Skeletal muscle tissue (tissue), 4 donors: ENCODE data around the gene SERGEF. TPM values are rescaled to one million over a fixed set of nuclear protein-coding genes. Genes with fewer than 3 reads are reported as not detected.
"Not testable (repeated sequence)": the region's sequence is repeated elsewhere in the genome, so short reads cannot be mapped to it uniquely, and the experiment has no call there.

Source experiments
- H3K27ac ChIP-seq: one replicate; pipeline ENCODE4 v1.7.0; 2013; ENCODE audit warnings: mild to moderate bottlenecking, low read depth, low read length, inconsistent platforms
- H3K27me3 ChIP-seq, 3 donors: one replicate each; pipeline ENCODE4 v1.7.0; 2013; ENCODE audit warnings: low read length in 3 of 3; ENCODE audit not compliant: control insufficient read depth in 3 of 3, insufficient read depth in 3 of 3
- H3K36me3 ChIP-seq, 3 donors: one replicate each; pipeline ENCODE4 v1.7.0; 2013; ENCODE audit warnings: low read length in 3 of 3; ENCODE audit not compliant: control insufficient read depth in 3 of 3, insufficient read depth in 3 of 3
- H3K4me1 ChIP-seq, 3 donors: one replicate each; pipeline ENCODE4 v1.7.0; 2013; ENCODE audit warnings: low read length in 3 of 3, mild to moderate bottlenecking in 3 of 3; ENCODE audit not compliant: control insufficient read depth in 3 of 3, insufficient read depth in 3 of 3
- H3K4me3 ChIP-seq, 3 donors: one replicate each; pipeline ENCODE4 v1.7.0; 2013; ENCODE audit warnings: low read length in 3 of 3
- H3K9ac ChIP-seq, 3 donors: one replicate each; pipeline ENCODE4 v1.7.0; 2013; ENCODE audit warnings: low read length in 3 of 3, mild to moderate bottlenecking in 3 of 3, moderate library complexity in 2 of 3, low read depth in 1 of 3
- H3K9me3 ChIP-seq, 3 donors: one replicate each; pipeline ENCODE4 v1.7.0; 2013; ENCODE audit warnings: low read length in 3 of 3; ENCODE audit not compliant: control insufficient read depth in 3 of 3
- total RNA-seq: library from RNA; depleted of rRNA; stranded (reverse); fragments of >200 nt; gene quantifications from one replicate; pipeline ENCODE4 v1.2.3, GENCODE V29; 2014
- donor health status: Osteomylitis.

SERGEF gene
- total RNA-seq, 1 donor from 2014 or later = 16.2 TPM

DNA sequence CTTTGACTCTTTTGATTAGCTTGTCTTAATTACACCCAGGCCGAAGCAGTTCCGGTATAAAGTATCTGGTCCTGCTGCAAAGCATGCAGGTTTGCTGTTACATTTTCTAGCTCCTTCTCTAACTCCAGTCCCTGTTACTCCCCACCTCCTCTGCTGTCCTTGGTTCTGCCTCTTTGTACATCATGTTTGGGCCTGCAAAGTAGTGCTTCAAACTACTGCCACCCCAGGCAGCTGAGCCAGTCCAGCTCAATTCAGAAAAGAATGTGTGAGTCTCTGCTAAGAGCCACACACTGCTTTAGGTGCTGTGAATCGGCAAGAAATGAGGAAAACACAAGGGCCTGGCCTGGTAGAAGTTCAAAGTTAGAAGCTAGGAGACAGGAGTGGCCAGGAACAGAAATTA is 136.0 kb downstream of the SERGEF start:
- peaks cover 0 to 4% (median 2%) of the 10 kb centered on the region in 3 donors for H3K36me3 ChIP-seq
- peaks cover 0 to 7% (median 6%) of the 10 kb centered on the region in 3 donors for H3K4me1 ChIP-seq
- H3K9ac ChIP-seq = no peak overlapping the region
- no peak overlapping the region for H3K4me3 ChIP-seq
- no peaks in the 10 kb centered on the region for H3K27me3 ChIP-seq
- H3K9me3 ChIP-seq = no peaks in the 10 kb centered on the region
- H3K27ac ChIP-seq = no peak overlapping the region

GRCh38 chr11:17875891-17876290 is 137.0 kb downstream of the SERGEF start:
- H3K27ac ChIP-seq = no peak overlapping the region
- no peak overlapping the region for H3K4me3 ChIP-seq
- peaks cover 0 to 4% (median 2%) of the 10 kb centered on the region in 3 donors for H3K36me3 ChIP-seq
- H3K4me1 ChIP-seq = peaks cover 0 to 7% (median 6%) of the 10 kb centered on the region in 3 donors
- no peaks in the 10 kb centered on the region for H3K9me3 ChIP-seq
- no peaks in the 10 kb centered on the region for H3K27me3 ChIP-seq
- no peak overlapping the region for H3K9ac ChIP-seq

- Histone ChIP-seq H3K4me1 (peaks cover 0 to 7% (median 6%) of the 10 kb centered on the region in 3 donors), H3K9ac (no peak overlapping the region), H3K36me3 (peaks cover 0 to 4% (median 2%) of the 10 kb centered on the region in 3 donors), H3K9me3 (no peaks in the 10 kb centered on the region), H3K27me3 (no peaks in the 10 kb centered on the region), H3K27ac (no peak overlapping the region), H3K4me3 (no peak overlapping the region)
Observed at GRCh38 chr11:17873586-17873985, 139.3 kb downstream of the SERGEF start.

DNA sequence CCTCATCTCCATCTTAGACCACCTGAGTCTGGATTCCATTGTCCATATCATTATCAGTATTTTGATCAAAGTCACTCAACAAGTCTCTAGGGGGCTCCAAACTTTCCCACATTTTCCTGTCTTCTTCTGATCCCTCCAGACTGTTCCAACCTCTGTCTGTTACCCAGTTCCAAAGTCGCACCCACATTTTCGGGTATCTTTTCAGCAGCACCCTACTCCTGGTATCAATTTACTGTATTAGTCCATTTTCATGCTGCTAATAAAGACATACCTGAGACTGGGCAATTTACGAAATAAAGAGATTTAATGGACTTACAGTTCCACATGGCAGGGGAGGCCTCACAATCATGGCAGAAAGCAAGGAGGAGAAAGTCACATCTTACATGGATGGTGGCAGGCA is 144.4 kb downstream of the SERGEF start:
- H3K36me3 ChIP-seq, H3K9me3 ChIP-seq, H3K4me3 ChIP-seq, H3K4me1 ChIP-seq, H3K27ac ChIP-seq, H3K27me3 ChIP-seq, H3K9ac ChIP-seq: not testable (repeated sequence)

GRCh38 chr11:17867341-17867740 is 145.5 kb downstream of the SERGEF start:
- H3K27ac ChIP-seq = no peak overlapping the region
- H3K9ac ChIP-seq = no peak overlapping the region
- peaks cover 0 to 3% (median 0%) of the 10 kb centered on the region in 3 donors for H3K4me1 ChIP-seq
- no peaks in the 10 kb centered on the region for H3K36me3 ChIP-seq
- no peaks in the 10 kb centered on the region for H3K9me3 ChIP-seq
- H3K4me3 ChIP-seq = no peak overlapping the region
- no peaks in the 10 kb centered on the region for H3K27me3 ChIP-seq

DNA sequence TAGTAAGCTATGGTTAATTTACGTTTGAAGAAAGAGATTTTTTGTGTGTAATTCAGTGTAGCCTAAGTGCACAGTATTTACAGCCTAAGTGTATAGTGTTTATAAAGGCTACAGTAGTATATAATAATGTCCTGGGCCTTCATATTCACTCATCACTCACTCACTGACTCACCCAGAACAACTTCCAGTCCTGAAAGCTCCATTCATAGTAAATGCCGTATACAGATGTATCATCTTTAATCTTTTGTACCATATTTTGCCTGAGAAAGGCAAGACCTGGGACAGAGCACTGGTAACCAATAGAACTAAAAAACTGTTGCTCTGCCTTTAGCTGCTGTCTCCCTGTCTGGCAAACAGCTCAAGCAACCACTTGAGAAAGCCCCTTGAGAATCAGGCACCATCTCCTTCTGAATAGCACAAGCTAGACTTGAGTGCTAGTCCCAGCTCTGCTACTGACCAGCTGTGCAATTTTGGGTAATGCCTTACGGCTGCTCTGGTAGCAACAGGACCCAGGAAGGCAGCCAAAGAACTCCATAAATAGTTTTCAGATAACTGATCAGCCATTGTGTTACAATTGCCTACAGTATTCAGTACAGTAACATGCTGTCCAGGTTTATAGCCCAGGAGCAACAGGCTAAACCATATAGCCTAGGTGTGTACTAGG is 146.9 kb downstream of the SERGEF start:
- no peak overlapping the region for H3K27ac ChIP-seq
- no peaks in the 10 kb centered on the region for H3K36me3 ChIP-seq
- H3K4me1 ChIP-seq = peaks cover 0 to 3% (median 0%) of the 10 kb centered on the region in 3 donors
- H3K27me3 ChIP-seq = no peaks in the 10 kb centered on the region
- H3K4me3 ChIP-seq = no peak overlapping the region
- no peak overlapping the region for H3K9ac ChIP-seq
- H3K9me3 ChIP-seq = no peaks in the 10 kb centered on the region

- Histone ChIP-seq H3K9ac (no peak overlapping the region), H3K36me3 (no peaks in the 10 kb centered on the region), H3K4me3 (no peak overlapping the region), H3K4me1 (peaks cover 0 to 3% (median 0%) of the 10 kb centered on the region in 3 donors), H3K9me3 (no peaks in the 10 kb centered on the region), H3K27me3 (no peaks in the 10 kb centered on the region), H3K27ac (no peak overlapping the region)
Observed at GRCh38 chr11:17864478-17864941, 148.3 kb downstream of the SERGEF start.

- no peak overlapping the region for H3K27ac ChIP-seq
- no peaks in the 10 kb centered on the region for H3K36me3 ChIP-seq
- no peak overlapping the region for H3K4me3 ChIP-seq
- no peaks in the 10 kb centered on the region for H3K9me3 ChIP-seq
- peaks cover 0 to 3% (median 0%) of the 10 kb centered on the region in 3 donors for H3K4me1 ChIP-seq
- H3K27me3 ChIP-seq = no peaks in the 10 kb centered on the region
- no peak overlapping the region for H3K9ac ChIP-seq
Observed at GRCh38 chr11:17861036-17861755, 151.7 kb downstream of the SERGEF start.

- no peaks in the 10 kb centered on the region for H3K36me3 ChIP-seq
- H3K4me3 ChIP-seq = no peak overlapping the region
- no peak overlapping the region for H3K9ac ChIP-seq
- no peaks in the 10 kb centered on the region for H3K27me3 ChIP-seq
- no peaks in the 10 kb centered on the region for H3K4me1 ChIP-seq
- H3K9me3 ChIP-seq = no peaks in the 10 kb centered on the region
- no peak overlapping the region for H3K27ac ChIP-seq
Observed at GRCh38 chr11:17859552-17859951, 153.3 kb downstream of the SERGEF start.
